Lower leg skin (tissue), 4 donors: Measurements from ENCODE around the gene HLA-DMA. TPM values are rescaled to one million over a fixed set of nuclear protein-coding genes. Genes with fewer than 3 reads are reported as not detected.

Experiments
- DNase-seq, 2 donors: peaks; one replicate each; pipeline ENCODE4 v3.0.0-alpha.2; 2019; ENCODE audit warnings: low spot score in 2 of 2
- H3K4me3 ChIP-seq: fragments of 200-600 bp; sonication (generic); 2 replicates; pipeline ENCODE4 v1.5.1; 2017; ENCODE audit warnings: mild to moderate bottlenecking, low read depth; ENCODE audit not compliant: poor library complexity, severe bottlenecking
- POLR2A ChIP-seq, 2 donors: fragments of 450-650 bp; IDR thresholded peaks; one replicate each; pipeline ENCODE4 v1.6.1; 2016 to 2017; ENCODE audit warnings: antibody characterized with exemption in 2 of 2, mild to moderate bottlenecking in 1 of 2, moderate library complexity in 1 of 2
- WGBS, 2 donors: methylation state at CpG; one replicate each; pipeline ENCODE4 v1.1.5; 2018; 5-methylcytosine and 5-hydroxymethylcytosine counted together
- intact Hi-C: fragments of 100-400 bp; cut with DNase I; formaldehyde crosslinking; loops from one replicate; pipeline ENCODE4 v1.15.0; 2023; ENCODE audit warnings: low total_unique reads
- total RNA-seq, 4 donors: library from RNA; depleted of rRNA; stranded (reverse); fragments of >200 nt; gene quantifications; one replicate each; pipeline ENCODE4 v1.1.0, GENCODE V29; 2016
- TF ChIP-seq, protein P1 (sequence below), 3 donors: fragments of 450-650 bp; IDR thresholded peaks; one replicate each; pipeline ENCODE4 v1.5.1; 2016; ENCODE audit warnings: antibody characterized with exemption in 3 of 3, mild to moderate bottlenecking in 3 of 3, moderate library complexity in 2 of 3

The HLA-DMA gene
- total RNA-seq, 4 donors from 2014 or later: 11.5 to 33.4 (median 22.4) TPM

DNA sequence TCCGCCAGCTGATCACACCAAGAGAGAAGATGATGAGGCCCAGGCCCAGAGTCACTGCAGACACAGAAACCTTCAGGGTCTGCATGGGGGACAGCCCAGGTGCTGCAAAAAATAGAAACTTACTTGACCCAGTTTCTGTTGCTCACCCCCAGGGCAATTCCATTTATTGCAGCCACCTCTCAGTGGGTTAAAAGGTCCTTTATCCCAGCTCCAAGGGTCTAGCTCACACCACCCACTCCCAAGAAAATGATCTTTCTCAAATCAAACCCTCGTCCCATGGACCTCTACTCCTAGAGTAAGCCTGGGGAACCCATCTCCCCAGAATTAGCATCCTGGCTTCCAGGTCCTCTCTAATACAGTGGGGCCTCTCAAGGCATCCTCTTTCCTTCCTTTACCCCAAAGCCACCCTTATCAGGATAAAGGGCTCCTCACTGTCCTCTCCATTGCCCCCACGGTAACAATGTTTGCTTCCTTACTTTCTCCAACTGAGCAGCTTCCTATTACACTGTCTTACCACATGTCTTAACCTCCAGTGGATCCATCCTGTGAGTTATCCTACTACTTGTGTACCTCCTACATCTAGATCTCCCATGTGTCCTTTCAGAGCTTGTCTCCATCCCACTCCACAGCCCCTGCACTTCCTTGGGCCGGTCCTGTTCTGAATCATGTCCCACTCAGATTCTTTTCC lies 17.2 kb downstream of the HLA-DMA start:
- DNase-seq: no peak
- WGBS, 2 donors: 86 to 94% methylated on average over 4 of the region's 4 CpGs
- intact Hi-C loops: loop anchor here (5.0 kb wide), 1 partner anchor 42 kb away; no protein-coding TSS in a partner anchor
- TF ChIP-seq, protein P1, sequence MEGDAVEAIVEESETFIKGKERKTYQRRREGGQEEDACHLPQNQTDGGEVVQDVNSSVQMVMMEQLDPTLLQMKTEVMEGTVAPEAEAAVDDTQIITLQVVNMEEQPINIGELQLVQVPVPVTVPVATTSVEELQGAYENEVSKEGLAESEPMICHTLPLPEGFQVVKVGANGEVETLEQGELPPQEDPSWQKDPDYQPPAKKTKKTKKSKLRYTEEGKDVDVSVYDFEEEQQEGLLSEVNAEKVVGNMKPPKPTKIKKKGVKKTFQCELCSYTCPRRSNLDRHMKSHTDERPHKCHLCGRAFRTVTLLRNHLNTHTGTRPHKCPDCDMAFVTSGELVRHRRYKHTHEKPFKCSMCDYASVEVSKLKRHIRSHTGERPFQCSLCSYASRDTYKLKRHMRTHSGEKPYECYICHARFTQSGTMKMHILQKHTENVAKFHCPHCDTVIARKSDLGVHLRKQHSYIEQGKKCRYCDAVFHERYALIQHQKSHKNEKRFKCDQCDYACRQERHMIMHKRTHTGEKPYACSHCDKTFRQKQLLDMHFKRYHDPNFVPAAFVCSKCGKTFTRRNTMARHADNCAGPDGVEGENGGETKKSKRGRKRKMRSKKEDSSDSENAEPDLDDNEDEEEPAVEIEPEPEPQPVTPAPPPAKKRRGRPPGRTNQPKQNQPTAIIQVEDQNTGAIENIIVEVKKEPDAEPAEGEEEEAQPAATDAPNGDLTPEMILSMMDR (IDR thresholded peaks at IDR 0.05): no peak
- TF ChIP-seq POLR2A (IDR thresholded peaks at IDR 0.05): no peak
- H3K4me3 ChIP-seq: no peak overlapping the region

DNA sequence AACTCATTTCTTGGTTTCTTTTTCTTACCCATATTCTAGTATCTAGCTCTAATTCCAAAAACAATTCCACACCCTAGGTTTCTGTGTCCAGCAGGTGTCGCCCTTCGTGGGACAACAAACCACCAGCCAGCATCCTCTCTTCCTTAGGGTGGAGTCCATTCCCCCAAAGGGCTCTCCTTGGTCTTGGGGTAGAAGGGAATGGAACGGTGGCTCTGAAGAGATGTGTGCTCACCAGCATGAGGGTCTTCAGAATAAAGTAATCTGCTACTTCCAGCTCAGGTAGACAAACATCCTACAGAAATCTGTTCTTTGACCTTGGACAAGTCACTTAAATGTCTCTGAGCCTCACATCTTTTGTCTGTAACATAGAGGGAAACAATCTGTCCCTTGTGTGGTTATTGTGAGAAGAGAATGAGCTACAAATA lies 19.2 kb downstream of the HLA-DMA start:
- peak; percentile 80 to 94 for DNase-seq
- intact Hi-C loops: no loop called here

DNA sequence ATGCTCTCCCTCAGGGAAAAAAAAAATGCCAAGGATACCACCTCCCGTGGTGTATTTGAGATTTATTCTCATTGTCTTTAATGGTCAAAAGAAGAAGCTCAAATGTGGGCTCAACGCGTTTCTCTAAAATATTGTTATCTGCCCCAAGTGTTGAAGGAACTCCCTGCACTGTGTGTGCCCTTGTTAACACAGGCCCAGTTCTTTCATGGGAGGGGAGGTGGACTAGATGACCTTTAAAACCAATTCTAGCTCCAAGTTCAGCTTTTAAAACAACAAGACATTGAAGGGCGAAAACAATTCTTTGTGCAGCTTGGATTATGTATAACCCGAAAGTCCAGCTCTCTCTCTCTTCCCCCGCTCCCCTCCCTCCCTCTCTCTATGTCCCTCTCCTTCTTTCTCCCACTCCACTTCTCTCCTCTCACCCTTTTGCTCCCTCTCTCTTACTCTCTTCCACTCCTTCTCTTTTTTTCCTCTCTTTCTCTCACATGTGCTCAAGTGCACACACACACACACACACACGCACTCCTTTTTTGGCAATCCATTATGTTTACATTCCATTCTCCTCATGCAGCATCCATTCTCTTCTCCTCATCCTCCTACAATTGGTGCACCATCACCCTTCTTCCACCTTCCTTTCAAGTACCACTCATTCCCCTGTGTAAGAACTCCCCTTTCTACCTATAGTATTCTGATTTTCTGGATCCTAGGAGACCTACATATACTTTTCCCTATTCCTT lies 20.6 kb downstream of the HLA-DMA start:
- intact Hi-C loops: no loop called here
- TF ChIP-seq, protein P1 (IDR thresholded peaks at IDR 0.05): no peak
- no peak for TF ChIP-seq POLR2A (IDR thresholded peaks at IDR 0.05)
- no peak overlapping the region for H3K4me3 ChIP-seq
- 81 to 82% methylated on average over 7 of the region's 7 CpGs for WGBS, 2 donors
- no peak for DNase-seq

More for the DNA sequence above, 19.2 kb downstream of the HLA-DMA start:
- 0% methylated on average over 3 of the region's 3 CpGs for WGBS, 2 donors
- no peak overlapping the region for H3K4me3 ChIP-seq
- TF ChIP-seq, protein P1 (IDR thresholded peaks at IDR 0.05): peak in 1 of 3 donors; percentile 50
- no peak for TF ChIP-seq POLR2A (IDR thresholded peaks at IDR 0.05)

DNA sequence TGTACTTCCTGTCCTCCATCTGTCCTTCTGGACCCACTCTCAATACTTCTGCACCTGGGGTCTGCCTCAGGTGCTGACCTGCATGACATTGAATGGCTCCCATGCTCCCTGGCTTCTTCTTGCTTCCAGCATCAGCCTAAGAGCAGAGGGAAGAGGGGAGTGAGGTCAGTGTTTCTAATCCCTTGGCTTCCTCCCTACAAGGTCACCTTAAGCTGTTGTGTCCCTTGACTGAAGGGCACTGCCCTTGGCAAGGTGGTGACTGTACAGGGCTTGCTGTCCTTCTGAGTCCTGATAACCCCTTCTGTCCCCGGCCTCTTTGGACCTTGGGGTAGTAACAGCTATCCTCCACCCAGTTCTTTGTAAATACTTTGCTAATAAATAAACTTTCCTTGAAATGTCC lies 21.7 kb downstream of the HLA-DMA start:
- no peak overlapping the region for H3K4me3 ChIP-seq
- DNase-seq: no peak
- TF ChIP-seq, protein P1 (IDR thresholded peaks at IDR 0.05): no peak
- no peak for TF ChIP-seq POLR2A (IDR thresholded peaks at IDR 0.05)
- intact Hi-C loops: no loop called here
- WGBS, 2 donors: 0 to 35% methylated on average over 1 of the region's 1 CpG

DNA sequence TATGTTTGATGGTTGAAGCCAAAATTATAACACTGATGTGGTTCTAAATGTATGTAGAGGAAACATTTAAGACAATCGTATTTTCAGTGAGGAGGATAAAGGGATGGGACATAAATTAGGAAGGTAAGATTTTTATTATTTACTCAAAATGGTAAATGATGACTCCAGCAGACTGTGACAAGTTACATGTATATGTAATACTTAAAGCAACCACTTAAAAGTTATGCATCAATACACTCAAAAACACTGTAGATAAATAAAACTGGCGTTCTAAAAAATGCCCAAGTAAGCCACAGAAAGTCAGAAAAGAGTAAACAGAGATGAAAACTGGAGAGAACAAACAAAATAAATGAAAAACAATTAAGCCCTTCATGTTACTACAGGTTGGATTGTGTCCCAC lies 30.8 kb downstream of the HLA-DMA start:
- 90 to 95% methylated on average over 2 of the region's 2 CpGs for WGBS, 2 donors
- no peak overlapping the region for H3K4me3 ChIP-seq
- intact Hi-C loops: no loop called here
- no peak for TF ChIP-seq POLR2A (IDR thresholded peaks at IDR 0.05)
- TF ChIP-seq, protein P1 (IDR thresholded peaks at IDR 0.05): no peak
- no peak for DNase-seq
